Amygdala (tissue), 56 donors: ENCODE data around the gene DHRS13.
"Not testable (repeated sequence)": the region's sequence is repeated elsewhere in the genome, so short reads cannot be mapped to it uniquely, and the experiment has no call there.

Source experiments
- DNase-seq, 56 donors: peaks; one replicate each; lab custom pipeline; 2025; lab: John Stamatoyannopoulos, UW

Gene DHRS13

DNA sequence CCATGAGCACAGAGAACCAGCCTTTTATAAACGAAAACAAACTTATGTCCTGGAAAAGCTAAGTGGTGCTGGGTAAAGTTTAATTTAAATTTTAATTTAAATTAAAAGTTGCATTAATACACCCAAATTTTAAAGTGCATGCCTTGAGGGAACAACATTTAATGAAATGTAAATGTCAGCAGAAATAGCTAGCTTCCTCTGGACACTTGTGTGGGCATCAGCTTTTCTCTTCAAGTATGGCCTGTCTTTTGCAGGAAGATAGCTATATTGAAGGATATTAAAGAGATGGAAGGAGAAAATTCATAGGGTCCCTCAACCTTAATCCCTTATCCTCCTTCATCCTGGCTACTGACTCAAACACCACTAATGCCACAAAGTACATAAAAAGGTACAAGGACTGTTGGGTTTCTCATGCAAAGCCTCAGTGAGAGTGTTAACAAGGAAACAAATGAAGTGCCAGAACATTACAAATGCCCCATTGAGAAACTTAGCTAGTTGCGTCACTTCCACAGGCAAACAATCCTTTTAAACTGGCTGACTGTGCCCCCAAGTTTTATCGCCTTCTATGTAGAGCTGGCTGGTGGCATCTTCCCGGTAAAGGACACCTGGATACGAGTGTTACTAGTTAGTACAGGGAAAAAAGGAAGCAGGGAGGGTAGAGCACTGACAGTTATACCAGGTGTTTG lies 34.3 kb upstream of the DHRS13 start:
- DNase-seq: peak in 31 of 56 donors; percentile 9 to 92 (median 37)

DNA sequence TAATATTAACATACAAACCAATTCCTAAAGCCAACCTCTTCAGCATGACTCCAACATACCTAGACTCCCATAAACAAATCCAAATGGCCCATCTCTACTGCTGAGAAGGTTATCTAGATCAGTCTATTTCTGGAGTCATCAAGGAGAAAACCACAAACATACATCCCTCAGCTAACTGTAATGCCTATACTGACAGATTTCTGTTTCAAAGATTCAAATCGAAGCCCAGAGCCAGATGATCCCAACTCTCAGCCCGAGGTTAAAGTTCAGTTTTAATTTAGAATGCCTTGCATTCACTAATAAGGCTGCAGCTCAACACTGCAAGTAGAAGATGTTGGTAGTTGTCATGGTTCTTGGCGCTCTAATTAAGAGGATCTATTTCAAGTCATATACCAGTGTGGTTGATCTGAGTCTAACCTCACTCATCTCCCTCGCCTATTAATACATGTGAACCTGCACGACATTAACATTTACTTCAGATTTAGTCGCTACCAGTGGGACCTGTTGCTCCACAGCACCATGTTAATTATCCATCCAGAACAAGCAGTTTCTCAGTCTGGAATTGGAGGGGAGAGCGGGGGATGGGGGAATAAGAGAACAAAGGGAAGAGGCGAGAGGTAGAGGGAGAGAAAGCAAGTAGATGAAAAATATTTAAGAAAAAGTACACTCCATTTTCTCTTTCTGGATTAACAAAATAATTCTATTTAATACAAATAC lies 33.0 kb upstream of the DHRS13 start:
- DNase-seq: no peak

GRCh38 chr17:28934508-28934907 lies 31.6 kb upstream of the DHRS13 start:
- not testable (repeated sequence) for DNase-seq

- no peak for DNase-seq
Observed at GRCh38 chr17:28929787-28930186, 26.9 kb upstream of the DHRS13 start.

DNA sequence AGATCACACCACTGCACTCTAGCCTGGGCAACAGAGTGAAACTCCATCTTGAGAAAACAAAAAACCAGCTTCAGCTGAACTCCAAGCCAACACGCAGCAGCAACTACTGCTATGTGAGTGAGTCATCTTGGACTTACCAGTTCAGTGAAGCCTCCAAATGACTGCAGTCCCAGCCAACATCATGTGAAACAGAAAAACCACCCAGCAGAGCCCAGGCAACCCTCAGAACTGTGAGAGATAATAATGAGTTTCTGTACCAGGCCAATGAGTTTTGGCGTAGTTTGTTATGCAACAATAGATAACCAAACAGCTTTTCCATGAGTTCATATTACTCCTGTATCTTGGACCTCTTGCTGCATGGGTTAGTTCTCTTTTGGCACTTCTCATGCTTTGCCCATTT lies 25.2 kb upstream of the DHRS13 start:
- no peak for DNase-seq

- no peak for DNase-seq
Observed at GRCh38 chr17:28926786-28927185, 23.9 kb upstream of the DHRS13 start.

- no peak for DNase-seq
Observed at GRCh38 chr17:28926366-28926765, 23.5 kb upstream of the DHRS13 start.

DNA sequence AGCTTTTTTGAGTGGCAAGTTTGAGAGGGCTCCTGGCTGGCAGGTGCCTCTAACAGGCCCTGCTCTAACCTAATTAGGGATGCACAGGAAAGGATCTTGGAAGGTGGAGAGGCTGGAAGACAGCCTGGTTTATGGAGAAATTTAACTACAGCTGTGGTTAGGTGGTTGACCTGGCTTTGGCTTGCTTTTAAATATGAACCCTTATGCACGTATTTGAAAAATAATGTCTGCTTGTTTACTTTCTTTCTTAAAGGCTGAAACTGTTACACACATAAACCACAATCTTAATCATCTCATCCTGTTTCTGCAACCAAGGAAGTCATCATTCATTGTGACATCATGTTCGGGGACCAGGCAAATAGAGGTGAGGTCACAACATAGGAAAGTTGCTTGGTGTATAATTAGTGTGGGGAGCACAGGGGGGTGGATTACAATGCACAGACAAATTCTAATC lies 23.1 kb upstream of the DHRS13 start:
- no peak for DNase-seq

- DNase-seq: no peak
Observed at GRCh38 chr17:28920201-28920600, 17.3 kb upstream of the DHRS13 start.

DNA sequence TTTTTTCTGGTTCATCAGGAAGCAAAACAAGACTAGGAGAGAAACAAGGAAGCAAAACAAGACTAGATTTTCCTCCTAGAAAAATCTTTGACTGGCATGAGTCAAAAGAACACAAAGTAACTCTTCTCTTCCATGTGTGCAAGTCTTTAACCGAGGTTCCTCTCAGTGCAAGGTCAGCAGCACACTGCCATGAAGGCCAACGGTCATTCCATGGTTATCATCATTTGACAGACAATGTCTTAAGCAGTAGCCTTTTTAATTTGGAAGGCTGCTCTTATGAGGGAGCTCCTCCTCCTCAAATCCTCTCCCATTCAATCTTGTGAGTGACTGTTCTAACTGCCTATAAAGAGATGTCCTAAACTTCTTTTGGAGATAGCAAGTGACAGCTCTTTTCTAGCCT lies 15.4 kb upstream of the DHRS13 start:
- no peak for DNase-seq

DNA sequence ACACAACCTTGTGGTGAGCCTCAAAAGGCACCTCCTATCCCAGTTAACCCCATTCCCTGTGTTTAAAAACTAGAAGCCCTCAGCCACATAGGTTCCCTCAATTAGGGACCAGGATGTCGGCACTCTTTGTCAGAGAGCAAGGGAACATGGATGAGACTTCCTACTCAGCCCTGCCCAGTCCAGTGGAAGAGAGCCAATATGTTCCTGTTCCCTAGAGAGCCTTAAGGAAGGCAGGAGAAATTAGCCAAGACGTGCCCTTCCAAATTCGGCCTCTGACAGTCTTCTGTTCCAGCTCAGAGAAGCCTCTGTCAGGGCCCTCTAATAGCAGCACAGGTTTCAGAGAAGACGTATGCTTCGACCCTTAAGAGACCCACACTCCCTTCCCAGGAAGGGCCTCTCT lies 14.6 kb upstream of the DHRS13 start:
- no peak for DNase-seq

DNA sequence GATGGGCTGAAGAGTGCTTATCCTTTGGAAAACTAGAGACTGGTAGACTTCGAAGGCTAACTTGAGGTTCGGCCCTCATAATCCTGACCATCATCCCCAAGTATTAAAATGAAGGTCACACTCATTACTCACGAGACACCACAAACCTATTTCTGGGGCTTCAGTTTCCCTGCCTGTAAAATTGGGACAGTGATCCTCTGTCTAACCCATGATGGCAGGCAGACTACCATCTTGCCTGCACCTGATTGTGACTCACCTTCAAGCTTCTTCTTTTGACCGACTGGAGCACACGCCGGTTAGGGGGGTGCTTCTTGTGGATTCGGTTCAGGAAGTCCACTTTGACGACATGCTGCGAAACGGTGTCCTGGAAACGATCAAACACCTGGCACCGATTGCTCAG lies 14.2 kb upstream of the DHRS13 start:
- DNase-seq: no peak

- DNase-seq: peak in 15 of 56 donors; percentile 11 to 67 (median 26)
Observed at GRCh38 chr17:28916302-28916934, 13.5 kb upstream of the DHRS13 start.

DNA sequence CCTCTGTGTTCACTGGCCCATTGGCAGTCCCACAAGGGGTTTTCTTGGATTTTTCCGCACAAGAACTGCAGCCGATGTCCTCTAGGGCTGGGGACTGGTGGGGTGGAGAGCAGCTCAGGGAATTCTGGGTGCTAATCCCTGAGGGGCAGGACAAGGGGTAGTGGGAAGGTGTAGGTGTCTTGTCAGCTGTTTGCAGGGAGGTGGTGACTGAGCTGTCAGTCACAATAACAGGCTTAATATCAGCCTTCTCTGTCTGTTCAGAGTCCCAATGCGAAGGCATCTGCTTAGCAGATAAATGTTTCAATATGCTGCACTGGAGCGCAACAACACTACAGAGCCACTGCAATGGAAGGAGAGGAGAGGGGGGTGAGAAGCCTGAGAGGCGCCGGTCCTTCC lies 10.1 kb upstream of the DHRS13 start:
- no peak for DNase-seq

DNA sequence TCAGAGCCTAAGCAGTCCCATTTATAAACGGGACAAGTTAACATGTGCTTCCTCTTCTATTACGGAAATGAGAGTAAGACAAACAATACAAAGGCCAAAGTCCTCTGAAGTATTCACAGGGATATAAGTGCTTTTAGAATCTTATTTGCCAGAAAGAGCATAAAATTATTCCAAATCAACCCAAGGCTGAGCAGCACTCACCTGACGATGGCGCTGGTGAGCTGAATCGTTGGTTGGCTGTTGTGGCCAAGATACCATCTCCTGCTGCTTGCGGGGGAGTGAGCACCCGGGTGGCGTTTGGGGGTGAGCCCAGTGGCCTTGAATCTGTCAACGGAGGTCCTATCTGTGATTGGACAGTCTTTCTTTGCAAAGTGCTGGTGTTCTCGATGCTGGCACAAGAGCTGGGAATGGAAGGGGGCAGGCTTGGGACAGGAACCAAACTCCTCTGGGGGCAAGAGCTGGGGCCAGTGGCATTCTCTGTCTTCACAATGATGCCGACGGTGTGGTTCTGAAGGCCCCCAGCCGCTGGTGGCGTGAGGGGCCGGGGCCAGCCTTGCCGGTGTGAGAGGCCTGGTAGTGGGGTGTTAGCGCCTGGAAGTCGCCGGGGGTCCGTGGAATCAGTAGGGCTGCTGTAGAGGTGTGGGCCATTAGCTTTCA lies 9.5 kb upstream of the DHRS13 start:
- DNase-seq: peak in 12 of 56 donors; percentile 2 to 34 (median 14)

GRCh38 chr17:28911411-28912045 lies 8.6 kb upstream of the DHRS13 start:
- DNase-seq: no peak

DNA sequence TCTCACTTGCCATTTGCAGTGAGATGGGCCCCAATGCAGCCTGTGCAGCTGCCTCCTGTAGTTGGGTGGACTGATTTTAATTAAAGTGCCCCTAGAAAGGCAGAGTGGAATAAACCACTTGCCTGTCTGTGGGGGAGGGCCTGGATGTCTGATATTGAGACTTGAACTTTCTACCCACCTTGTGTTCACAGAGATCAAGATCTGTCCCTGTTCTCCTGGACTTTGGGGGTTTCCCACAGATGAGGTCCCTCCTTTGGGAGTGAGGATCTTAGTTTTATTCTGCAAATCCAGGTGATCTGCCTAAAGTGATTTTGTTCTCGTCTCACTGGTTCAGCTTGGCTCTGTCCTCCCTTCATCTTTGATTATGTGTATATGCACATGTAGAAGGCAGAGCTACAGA lies 7.7 kb upstream of the DHRS13 start:
- DNase-seq: no peak

DNA sequence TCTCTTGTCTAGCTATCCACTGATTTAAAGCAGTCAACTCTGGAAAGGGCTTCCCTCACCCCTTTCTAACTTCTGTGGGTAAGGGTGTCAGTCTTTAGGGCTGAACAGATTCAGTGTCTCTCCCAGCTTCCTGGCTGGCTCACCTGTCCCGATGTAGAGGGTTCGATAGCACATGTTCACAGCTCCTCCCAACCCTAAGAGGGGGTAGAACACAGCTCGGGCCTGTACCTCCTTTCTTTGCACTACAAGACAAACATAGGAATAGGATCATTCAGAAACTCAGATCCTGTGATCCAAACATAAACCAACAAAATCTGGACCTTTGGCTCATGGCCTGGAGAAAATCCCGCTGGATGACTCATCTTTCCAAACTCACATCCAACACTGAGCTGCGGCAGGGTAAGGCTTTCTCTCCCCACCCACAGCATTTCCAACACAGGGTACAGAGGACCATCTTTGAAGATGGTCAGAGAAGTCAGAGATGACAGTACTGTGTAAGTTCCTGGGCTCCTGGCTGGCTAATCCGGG lies 5.8 kb upstream of the DHRS13 start:
- peak in 1 of 56 donors; percentile 13 for DNase-seq

GRCh38 chr17:28907709-28908475 lies 5.0 kb upstream of the DHRS13 start:
- peak in 1 of 56 donors; percentile 11 for DNase-seq
